Measurements from ENCODE around the gene CD36. TPM values are rescaled to one million over a fixed set of nuclear protein-coding genes. Genes with fewer than 3 reads are reported as not detected.

The CD36 gene
- total RNA-seq, 1 experiment from 2014 or later: 0.12 TPM

DNA sequence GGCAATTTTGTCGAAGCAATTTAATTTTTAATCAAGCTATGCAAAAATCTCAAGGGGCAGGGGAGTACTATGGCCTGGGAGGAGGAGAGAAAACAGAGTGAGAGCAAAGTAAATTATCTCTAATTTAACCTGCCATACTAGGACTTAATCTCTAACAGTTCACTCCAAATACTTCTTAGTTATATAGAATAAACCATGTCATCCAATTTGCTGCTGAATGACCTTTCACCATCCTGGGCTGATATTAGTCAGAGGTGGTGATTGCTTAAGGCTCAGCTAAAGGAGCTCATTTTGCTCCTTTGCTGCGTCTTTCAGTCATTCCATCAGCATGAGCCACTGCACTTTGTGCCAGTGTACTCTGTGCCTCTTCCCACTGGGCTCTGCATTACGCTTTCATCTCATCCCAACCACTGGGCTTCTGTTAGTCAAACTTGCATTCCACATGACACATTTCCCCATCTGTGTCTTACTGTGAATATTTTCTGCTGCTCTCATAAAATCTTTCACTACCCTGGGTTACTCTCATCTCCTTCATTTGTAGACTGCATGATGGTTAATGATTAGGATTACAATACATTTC, 84.3 kb downstream of the CD36 start:
- peak overlapping the region; percentile 89 for H3K27ac Mint-ChIP-seq (ENCODE audit: low read depth, unreplicated experiment)
- TF ChIP-seq, protein P1, sequence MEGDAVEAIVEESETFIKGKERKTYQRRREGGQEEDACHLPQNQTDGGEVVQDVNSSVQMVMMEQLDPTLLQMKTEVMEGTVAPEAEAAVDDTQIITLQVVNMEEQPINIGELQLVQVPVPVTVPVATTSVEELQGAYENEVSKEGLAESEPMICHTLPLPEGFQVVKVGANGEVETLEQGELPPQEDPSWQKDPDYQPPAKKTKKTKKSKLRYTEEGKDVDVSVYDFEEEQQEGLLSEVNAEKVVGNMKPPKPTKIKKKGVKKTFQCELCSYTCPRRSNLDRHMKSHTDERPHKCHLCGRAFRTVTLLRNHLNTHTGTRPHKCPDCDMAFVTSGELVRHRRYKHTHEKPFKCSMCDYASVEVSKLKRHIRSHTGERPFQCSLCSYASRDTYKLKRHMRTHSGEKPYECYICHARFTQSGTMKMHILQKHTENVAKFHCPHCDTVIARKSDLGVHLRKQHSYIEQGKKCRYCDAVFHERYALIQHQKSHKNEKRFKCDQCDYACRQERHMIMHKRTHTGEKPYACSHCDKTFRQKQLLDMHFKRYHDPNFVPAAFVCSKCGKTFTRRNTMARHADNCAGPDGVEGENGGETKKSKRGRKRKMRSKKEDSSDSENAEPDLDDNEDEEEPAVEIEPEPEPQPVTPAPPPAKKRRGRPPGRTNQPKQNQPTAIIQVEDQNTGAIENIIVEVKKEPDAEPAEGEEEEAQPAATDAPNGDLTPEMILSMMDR (IDR thresholded peaks at IDR 0.05; ENCODE audit: unreplicated experiment): no peak
- ChIA-PET POLR2A (interaction anchor here (0.6 to 2.6 kb wide), 20 partner anchors 10 to 746 kb away, joined by 3 to 19 read pairs (median 4); partner anchors contain the start of gene SEMA3C), CTCF (interaction anchor here (0.7 to 2.1 kb wide), 4 partner anchors 58 to 760 kb away, joined by 3 to 7 read pairs (median 4); no protein-coding TSS in a partner anchor)
- H3K27me3 Mint-ChIP-seq (ENCODE audit: insufficient read depth, unreplicated experiment): no peaks in the 10 kb centered on the region
- intact Hi-C loops (cut with micrococcal nuclease): loop anchor here (2.0 to 5.0 kb wide), 2 partner anchors 58 to 195 kb away; partner anchors contain the start of gene SEMA3C
- DNase-seq (ENCODE audit: unreplicated experiment): peak; percentile 99
- BruUV-seq (replicated peaks): no TSS peak
- peak overlapping the region; percentile 49 for H3K4me3 Mint-ChIP-seq (ENCODE audit: unreplicated experiment)
- peaks cover 42% of the 10 kb centered on the region for H3K4me1 Mint-ChIP-seq (ENCODE audit: insufficient read depth, unreplicated experiment)
- H3K36me3 Mint-ChIP-seq (ENCODE audit: insufficient read depth, unreplicated experiment): no peaks in the 10 kb centered on the region
- H3K9me3 Mint-ChIP-seq (ENCODE audit: unreplicated experiment): no peaks in the 10 kb centered on the region

DNA sequence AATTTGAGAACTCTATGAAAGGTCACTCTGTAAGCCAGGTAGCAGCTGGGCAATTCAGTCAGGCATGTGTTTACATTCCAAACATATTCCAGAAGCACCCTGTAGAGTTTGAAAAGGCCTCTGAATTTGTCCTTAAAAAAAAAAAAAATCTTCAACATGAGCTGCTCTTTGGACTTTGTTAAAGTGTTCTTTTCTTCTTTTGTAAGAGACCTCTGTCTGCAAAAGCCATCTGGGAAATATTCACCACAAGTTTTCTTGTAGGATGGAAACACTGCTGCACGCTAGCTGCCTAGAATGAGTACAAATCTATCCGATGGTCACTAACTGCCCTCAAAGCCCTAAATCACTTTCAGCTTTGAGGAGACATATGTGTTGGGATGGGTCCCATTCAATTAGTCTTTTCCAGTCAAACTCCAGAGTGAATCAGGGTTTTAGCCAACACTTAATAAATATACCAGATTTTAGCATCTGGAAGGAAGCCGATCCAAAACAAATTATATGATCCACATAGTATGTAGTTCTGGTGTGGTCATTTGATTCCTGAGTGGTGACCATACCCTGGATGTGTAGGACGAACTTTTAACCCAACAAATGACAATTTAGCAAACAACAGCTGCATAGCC, 85.9 kb downstream of the CD36 start:
- BruUV-seq (replicated peaks): no TSS peak
- intact Hi-C loops (cut with micrococcal nuclease): loop anchor here (5.0 kb wide), 1 partner anchor 193 kb away; the partner anchor contains the start of gene SEMA3C
- DNase-seq (ENCODE audit: unreplicated experiment): no peak
- POLR2A ChIA-PET: interaction anchor here (0.6 to 2.6 kb wide), 6 partner anchors 16 to 1434 kb away, joined by 3 to 19 read pairs (median 5); partner anchors contain the start of gene SEMA3C
- H3K4me1 Mint-ChIP-seq (ENCODE audit: insufficient read depth, unreplicated experiment): peaks cover 43% of the 10 kb centered on the region
- no peaks in the 10 kb centered on the region for H3K36me3 Mint-ChIP-seq (ENCODE audit: insufficient read depth, unreplicated experiment)
- peak overlapping the region; percentile 89 for H3K27ac Mint-ChIP-seq (ENCODE audit: low read depth, unreplicated experiment)
- no peaks in the 10 kb centered on the region for H3K9me3 Mint-ChIP-seq (ENCODE audit: unreplicated experiment)
- TF ChIP-seq, protein P1 (IDR thresholded peaks at IDR 0.05; ENCODE audit: unreplicated experiment): no peak
- CTCF ChIA-PET: interaction anchor here (0.5 to 2.1 kb wide), 6 partner anchors 12 to 540 kb away, joined by 3 to 7 read pairs (median 4); no protein-coding TSS in a partner anchor
- no peaks in the 10 kb centered on the region for H3K27me3 Mint-ChIP-seq (ENCODE audit: insufficient read depth, unreplicated experiment)
- H3K4me3 Mint-ChIP-seq (ENCODE audit: unreplicated experiment): no peak overlapping the region

DNA sequence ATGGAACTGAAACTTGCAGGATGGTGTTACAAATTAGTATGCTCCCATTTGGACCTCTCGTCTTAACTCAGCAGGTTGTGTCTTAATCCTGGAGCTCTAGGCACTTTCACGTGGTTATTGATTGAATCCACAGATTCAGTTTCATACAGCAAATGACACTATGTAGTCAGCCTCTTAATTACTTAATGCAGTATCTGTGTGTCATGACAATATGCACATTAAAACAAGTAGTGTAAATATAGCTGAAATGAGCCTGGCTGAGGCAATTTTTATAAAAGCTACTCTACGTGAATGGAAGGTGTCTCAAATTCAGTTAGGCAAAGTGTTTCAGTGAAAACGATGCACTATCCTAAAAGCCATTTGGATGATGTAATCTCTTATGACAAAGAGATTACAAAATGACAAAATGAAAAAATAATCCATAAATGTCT, 86.8 kb downstream of the CD36 start:
- Mint-ChIP-seq H3K27ac (ENCODE audit: low read depth, unreplicated experiment) (peak overlapping the region; percentile 12), H3K4me3 (ENCODE audit: unreplicated experiment) (no peak overlapping the region), H3K27me3 (ENCODE audit: insufficient read depth, unreplicated experiment) (no peaks in the 10 kb centered on the region), H3K9me3 (ENCODE audit: unreplicated experiment) (no peaks in the 10 kb centered on the region), H3K36me3 (ENCODE audit: insufficient read depth, unreplicated experiment) (no peaks in the 10 kb centered on the region), H3K4me1 (ENCODE audit: insufficient read depth, unreplicated experiment) (peaks cover 46% of the 10 kb centered on the region)
- no peak for DNase-seq (ENCODE audit: unreplicated experiment)
- POLR2A ChIA-PET: interaction anchor here (0.5 kb wide), 1 partner anchor 216 kb away, joined by 3 read pairs; no protein-coding TSS in a partner anchor
- TF ChIP-seq, protein P1 (IDR thresholded peaks at IDR 0.05; ENCODE audit: unreplicated experiment): no peak
- CTCF ChIA-PET: interaction anchor here (0.6 to 1.1 kb wide), 4 partner anchors 11 to 1175 kb away, joined by 3 to 5 read pairs (median 3); no protein-coding TSS in a partner anchor
- BruUV-seq (replicated peaks): no TSS peak
- intact Hi-C loops (cut with micrococcal nuclease): no loop called here

Other genes starting within 250 kb of the CD36 start
- gene GNAT3, start 126.6 kb upstream of the CD36 start, total RNA-seq (2022): not detected in 2 replicates

Data from MCF 10A (cell line).